Measurements from ENCODE around the gene SH3RF2.

The SH3RF2 gene

GRCh38 chr5:145958436-145958835, 22.1 kb downstream of the SH3RF2 start:
- Histone ChIP-seq H3K79me2 (ENCODE audit: low read length) (no peaks in the 10 kb centered on the region), H3K9ac (ENCODE audit: low read length) (no peak overlapping the region), H3K4me2 (ENCODE audit: low read depth, low read length) (no peak overlapping the region), H3K27ac (ENCODE audit: low read length) (no peak overlapping the region), H3K9me2 (replicated peaks; ENCODE audit: insufficient read depth, low read length) (no peaks in the 10 kb centered on the region), H4K20me1 (ENCODE audit: insufficient read depth, low read length) (no peaks in the 10 kb centered on the region), H3K4me3 (ENCODE audit: low read length) (no peak overlapping the region), H3K27me3 (replicated peaks; ENCODE audit: insufficient read depth, low read length) (no peaks in the 10 kb centered on the region), H3F3A (ENCODE audit: insufficient read depth, low read length) (peaks cover 4% of the 10 kb centered on the region; the same call in 1 of the 2 replicates), H3K36me3 (replicated peaks; ENCODE audit: insufficient read depth, low read length) (no peaks in the 10 kb centered on the region), H3K9me3 (replicated peaks; ENCODE audit: insufficient read depth, low read length) (no peaks in the 10 kb centered on the region), H3K4me1 (ENCODE audit: low read length) (peaks cover 18% of the 10 kb centered on the region; the same call in 1 of the 2 replicates), H2AFZ (ENCODE audit: low read length) (no peak overlapping the region)
- no peak for DNase-seq
- TF ChIP-seq CTCF (IDR thresholded peaks at IDR 0.05; ENCODE audit: low read length) = no peak
- TF ChIP-seq EZH2 (optimal IDR thresholded peaks at IDR 0.05; ENCODE audit: low read depth, low read length) = no peak
- TF ChIP-seq EZH2phosphoT487 (IDR thresholded peaks at IDR 0.05; ENCODE audit: low read length) = no peak

DNA sequence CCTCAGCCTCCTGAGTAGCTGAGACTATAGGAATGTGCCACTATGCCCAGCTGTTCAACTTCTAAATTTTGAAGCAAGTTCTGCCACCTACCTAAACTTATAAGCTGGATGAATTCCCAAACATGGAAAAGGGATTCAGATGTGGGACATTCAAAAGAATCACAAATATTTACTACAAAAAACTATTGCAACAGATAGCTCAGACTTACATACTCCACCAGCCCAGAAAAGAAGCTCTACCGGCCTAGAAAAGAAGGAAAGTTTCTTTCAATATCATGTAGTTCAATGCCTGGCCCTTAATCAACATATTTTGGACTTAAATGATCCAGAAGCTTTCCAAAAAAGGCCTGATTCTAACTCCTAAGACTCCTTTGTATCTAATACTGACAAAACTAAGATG, 23.8 kb downstream of the SH3RF2 start:
- Histone ChIP-seq H3F3A (ENCODE audit: insufficient read depth, low read length) (peaks cover 4% of the 10 kb centered on the region; the same call in 1 of the 2 replicates), H3K9me3 (replicated peaks; ENCODE audit: insufficient read depth, low read length) (no peaks in the 10 kb centered on the region), H2AFZ (ENCODE audit: low read length) (no peak overlapping the region), H3K9ac (ENCODE audit: low read length) (no peak overlapping the region), H3K27ac (ENCODE audit: low read length) (no peak overlapping the region; the same call in 1 of the 2 replicates), H3K9me2 (replicated peaks; ENCODE audit: insufficient read depth, low read length) (no peaks in the 10 kb centered on the region), H4K20me1 (ENCODE audit: insufficient read depth, low read length) (no peaks in the 10 kb centered on the region), H3K4me2 (ENCODE audit: low read depth, low read length) (no peak overlapping the region; the same call in 1 of the 2 replicates), H3K4me3 (ENCODE audit: low read length) (no peak overlapping the region), H3K36me3 (replicated peaks; ENCODE audit: insufficient read depth, low read length) (no peaks in the 10 kb centered on the region), H3K27me3 (replicated peaks; ENCODE audit: insufficient read depth, low read length) (no peaks in the 10 kb centered on the region), H3K4me1 (ENCODE audit: low read length) (peaks cover 18% of the 10 kb centered on the region; the same call in 1 of the 2 replicates), H3K79me2 (ENCODE audit: low read length) (no peaks in the 10 kb centered on the region)
- no peak for DNase-seq
- TF ChIP-seq EZH2 (optimal IDR thresholded peaks at IDR 0.05; ENCODE audit: low read depth, low read length) = no peak
- no peak for TF ChIP-seq CTCF (IDR thresholded peaks at IDR 0.05; ENCODE audit: low read length)
- no peak for TF ChIP-seq EZH2phosphoT487 (IDR thresholded peaks at IDR 0.05; ENCODE audit: low read length)

DNA sequence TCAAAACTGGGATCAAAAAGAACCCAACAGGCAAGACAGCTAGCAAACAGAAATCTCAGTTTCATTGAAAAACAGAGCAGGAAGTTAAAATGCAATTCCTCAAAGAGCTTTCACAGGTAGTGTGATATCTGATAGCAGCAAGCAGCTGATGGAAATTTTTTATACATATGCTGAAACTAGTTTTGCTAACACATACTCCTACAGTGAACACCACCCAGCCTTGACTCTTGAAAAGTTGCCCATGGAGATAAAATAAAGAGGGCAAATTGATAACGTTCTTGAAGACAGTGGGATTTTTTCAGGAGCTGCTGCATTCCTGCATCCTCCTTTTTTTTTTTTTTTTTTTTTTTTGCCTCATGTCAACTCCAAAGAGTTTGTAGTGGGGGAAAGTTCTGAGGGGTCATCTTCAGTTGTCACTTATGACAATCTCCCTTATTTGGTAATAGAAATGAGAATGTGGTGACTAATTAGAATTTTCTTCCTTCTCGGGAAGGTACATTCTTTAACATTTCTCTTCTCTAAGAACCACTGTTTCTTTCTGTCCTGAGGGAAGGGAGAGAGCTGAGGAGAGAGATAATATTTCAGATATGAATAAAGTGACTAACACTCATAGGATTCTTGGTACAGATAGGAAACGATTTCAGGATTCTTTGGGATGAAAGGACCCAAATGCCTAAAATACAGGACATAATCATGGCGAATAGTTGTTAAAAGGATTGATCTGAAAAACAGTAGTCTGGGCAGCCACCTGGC, 24.6 kb downstream of the SH3RF2 start:
- Histone ChIP-seq H3K9me3 (replicated peaks; ENCODE audit: insufficient read depth, low read length) (no peaks in the 10 kb centered on the region), H3K4me2 (ENCODE audit: low read depth, low read length) (peak overlapping the region; percentile 13; the same call in 1 of the 2 replicates), H3F3A (ENCODE audit: insufficient read depth, low read length) (peaks cover 4% of the 10 kb centered on the region; the same call in 1 of the 2 replicates), H3K4me1 (ENCODE audit: low read length) (peaks cover 18% of the 10 kb centered on the region; the same call in 1 of the 2 replicates), H2AFZ (ENCODE audit: low read length) (no peak overlapping the region), H3K27ac (ENCODE audit: low read length) (peak overlapping the region; percentile 2; the same call in 1 of the 2 replicates), H3K4me3 (ENCODE audit: low read length) (no peak overlapping the region), H3K36me3 (replicated peaks; ENCODE audit: insufficient read depth, low read length) (no peaks in the 10 kb centered on the region), H3K9me2 (replicated peaks; ENCODE audit: insufficient read depth, low read length) (no peaks in the 10 kb centered on the region), H3K79me2 (ENCODE audit: low read length) (no peaks in the 10 kb centered on the region), H3K27me3 (replicated peaks; ENCODE audit: insufficient read depth, low read length) (no peaks in the 10 kb centered on the region), H4K20me1 (ENCODE audit: insufficient read depth, low read length) (no peaks in the 10 kb centered on the region), H3K9ac (ENCODE audit: low read length) (no peak overlapping the region)
- peak; percentile 44 for DNase-seq
- TF ChIP-seq CTCF (IDR thresholded peaks at IDR 0.05; ENCODE audit: low read length) (no peak), EZH2phosphoT487 (IDR thresholded peaks at IDR 0.05; ENCODE audit: low read length) (no peak), EZH2 (optimal IDR thresholded peaks at IDR 0.05; ENCODE audit: low read depth, low read length) (no peak)
